Epithelial cell of prostate (primary cell): ENCODE results near the gene GLO1.

Source experiments
- DNase-seq: peaks from one replicate; pipeline ENCODE4 v3.0.0-alpha.2; 2011; ENCODE audit warnings: low read depth, low spot score
- H3K27ac ChIP-seq: fragments of 450-650 bp; 2 replicates; pipeline ENCODE4 v1.5.1; 2017; ENCODE audit warnings: mild to moderate bottlenecking

Gene GLO1

DNA sequence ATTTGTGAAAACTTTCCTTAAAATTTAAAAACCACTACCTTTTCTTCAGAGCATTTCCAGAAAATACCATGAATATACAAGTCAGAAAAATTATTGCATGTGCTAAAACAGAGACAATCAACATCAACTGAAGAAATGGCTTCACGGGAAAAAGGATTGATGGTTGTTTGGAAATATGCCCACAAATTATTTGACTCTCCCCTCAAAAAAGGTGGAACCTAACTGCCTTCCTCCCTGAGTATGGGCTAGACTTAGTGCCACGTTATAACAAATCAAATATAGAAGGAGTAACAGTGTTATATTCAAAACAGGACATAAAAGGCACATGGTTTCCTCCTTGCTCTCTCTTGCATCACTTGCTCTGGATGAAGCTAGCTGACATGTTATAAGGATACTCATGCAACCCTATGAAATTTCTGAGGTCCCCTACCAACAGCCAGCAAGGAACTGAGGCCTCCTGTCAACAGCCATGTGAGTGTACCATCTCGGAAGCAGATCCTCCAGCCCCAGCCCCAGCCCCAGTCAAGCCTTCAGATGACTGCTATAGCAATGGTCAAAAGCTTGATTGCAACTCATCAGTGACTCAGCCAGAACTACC, 71.7 kb downstream of the GLO1 start:
- no peak overlapping the region for H3K27ac ChIP-seq
- no peak for DNase-seq
